ENCODE results near the gene PRKD2. TPM values are rescaled to one million over a fixed set of nuclear protein-coding genes. Genes with fewer than 3 reads are reported as not detected.

Gene PRKD2
- total and polyA plus RNA-seq, 2 experiments from 2014 or later: 53.8 to 68.0 TPM

DNA sequence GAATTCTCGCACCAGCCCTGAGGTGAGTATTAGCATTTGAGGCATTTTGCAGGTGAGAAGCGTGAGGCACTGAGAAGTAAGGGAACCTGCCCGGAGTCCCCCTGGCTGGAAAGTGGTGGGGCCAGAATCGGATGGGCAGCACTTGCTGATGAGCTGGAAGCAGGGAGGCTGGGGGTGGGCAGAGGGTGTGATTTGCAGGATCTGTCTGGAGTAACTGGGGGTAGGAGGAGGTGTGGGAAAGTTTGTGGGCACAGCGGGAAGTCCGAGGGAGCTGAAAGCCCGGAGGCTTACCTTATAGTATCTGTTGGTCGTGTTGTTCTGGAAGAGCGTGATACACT lies 20.1 kb downstream of the PRKD2 start (continued):
- TF ChIP-seq, protein P1, sequence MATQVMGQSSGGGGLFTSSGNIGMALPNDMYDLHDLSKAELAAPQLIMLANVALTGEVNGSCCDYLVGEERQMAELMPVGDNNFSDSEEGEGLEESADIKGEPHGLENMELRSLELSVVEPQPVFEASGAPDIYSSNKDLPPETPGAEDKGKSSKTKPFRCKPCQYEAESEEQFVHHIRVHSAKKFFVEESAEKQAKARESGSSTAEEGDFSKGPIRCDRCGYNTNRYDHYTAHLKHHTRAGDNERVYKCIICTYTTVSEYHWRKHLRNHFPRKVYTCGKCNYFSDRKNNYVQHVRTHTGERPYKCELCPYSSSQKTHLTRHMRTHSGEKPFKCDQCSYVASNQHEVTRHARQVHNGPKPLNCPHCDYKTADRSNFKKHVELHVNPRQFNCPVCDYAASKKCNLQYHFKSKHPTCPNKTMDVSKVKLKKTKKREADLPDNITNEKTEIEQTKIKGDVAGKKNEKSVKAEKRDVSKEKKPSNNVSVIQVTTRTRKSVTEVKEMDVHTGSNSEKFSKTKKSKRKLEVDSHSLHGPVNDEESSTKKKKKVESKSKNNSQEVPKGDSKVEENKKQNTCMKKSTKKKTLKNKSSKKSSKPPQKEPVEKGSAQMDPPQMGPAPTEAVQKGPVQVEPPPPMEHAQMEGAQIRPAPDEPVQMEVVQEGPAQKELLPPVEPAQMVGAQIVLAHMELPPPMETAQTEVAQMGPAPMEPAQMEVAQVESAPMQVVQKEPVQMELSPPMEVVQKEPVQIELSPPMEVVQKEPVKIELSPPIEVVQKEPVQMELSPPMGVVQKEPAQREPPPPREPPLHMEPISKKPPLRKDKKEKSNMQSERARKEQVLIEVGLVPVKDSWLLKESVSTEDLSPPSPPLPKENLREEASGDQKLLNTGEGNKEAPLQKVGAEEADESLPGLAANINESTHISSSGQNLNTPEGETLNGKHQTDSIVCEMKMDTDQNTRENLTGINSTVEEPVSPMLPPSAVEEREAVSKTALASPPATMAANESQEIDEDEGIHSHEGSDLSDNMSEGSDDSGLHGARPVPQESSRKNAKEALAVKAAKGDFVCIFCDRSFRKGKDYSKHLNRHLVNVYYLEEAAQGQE (IDR thresholded peaks at IDR 0.05; ENCODE audit: unreplicated experiment): no peak

GRCh38 chr19:46696052-46696451 lies 20.9 kb downstream of the PRKD2 start:
- Mint-ChIP-seq H3K27ac (no peak overlapping the region), H3K36me3 (ENCODE audit: low read depth) (peaks cover 87% of the 10 kb centered on the region), H3K9me3 (no peaks in the 10 kb centered on the region), H3K4me1 (peaks cover 10% of the 10 kb centered on the region), H3K27me3 (ENCODE audit: insufficient read depth, low read depth, poor library complexity) (peaks cover 11% of the 10 kb centered on the region), H3K4me3 (peak overlapping the region; percentile 39; the same call in 1 of the 3 replicates)
- Histone ChIP-seq H3K4me2 (no peak overlapping the region), H3K36me3 (ENCODE audit: insufficient read depth) (peaks cover 75% of the 10 kb centered on the region), H2AFZ (no peak overlapping the region), H3K9me2 (ENCODE audit: insufficient read depth) (no peaks in the 10 kb centered on the region), H3K27me3 (ENCODE audit: insufficient read depth) (no peaks in the 10 kb centered on the region), H3K4me3 (no peak overlapping the region), H3K27ac (ENCODE audit: low read depth) (no peak overlapping the region), H3K4me1 (ENCODE audit: insufficient read depth) (peaks cover 4% of the 10 kb centered on the region; the same call in 1 of the 2 replicates), H3F3A (replicated peaks; ENCODE audit: low read depth) (peaks cover 7% of the 10 kb centered on the region; the same call in 1 of the 2 replicates), H4K20me1 (replicated peaks; ENCODE audit: insufficient read depth) (peaks cover 30% of the 10 kb centered on the region), H3K79me2 (replicated peaks; ENCODE audit: insufficient read depth) (0 out of 2 replicates have a peak, but pooled peaks cover 3% of the 10 kb centered on the region)
- TF ChIP-seq STAT1 (IDR thresholded peaks at IDR 0.05; ENCODE audit: unreplicated experiment) (no peak), ZNF114 (CRISPR knock-in tag; IDR thresholded peaks at IDR 0.05) (no peak), ZNF462 (CRISPR knock-in tag; IDR thresholded peaks at IDR 0.05) (no peak)
- DNase-seq (ENCODE audit: low spot score) (no peak), ATAC-seq (no peak)
